Measurements from ENCODE around the gene ZNF32. TPM values are rescaled to one million over a fixed set of nuclear protein-coding genes. Genes with fewer than 3 reads are reported as not detected.

The ZNF32 gene
- polyA plus RNA-seq, 1 donor from 2014 or later = 162 TPM

GRCh38 chr10:43647576-43647975 lies 1.1 kb downstream of the ZNF32 start:
- H3K4me2 ChIP-seq (ENCODE audit: low read length) = peak overlapping the region; percentile 27
- peaks cover 36% of the 10 kb centered on the region for H3K9me3 ChIP-seq (ENCODE audit: low read length)
- H3K36me3 ChIP-seq (ENCODE audit: insufficient read depth, low read length) = peaks cover 39% of the 10 kb centered on the region
- TF ChIP-seq TAF1 (IDR thresholded peaks at IDR 0.05; ENCODE audit: low read depth) = no peak
- TF ChIP-seq EP300 (conservative IDR thresholded peaks at IDR 0.05; ENCODE audit: poor library complexity, severe bottlenecking) = no peak
- H4K20me1 ChIP-seq (ENCODE audit: insufficient read depth) = no peaks in the 10 kb centered on the region
- H3K9me2 ChIP-seq (ENCODE audit: insufficient read depth, low read length) = no peaks in the 10 kb centered on the region
- no peak overlapping the region for H3K9ac ChIP-seq (ENCODE audit: low read length)
- H3K27me3 ChIP-seq (ENCODE audit: insufficient read depth, low read depth, low read length) = no peaks in the 10 kb centered on the region
- H3K4me3 ChIP-seq (ENCODE audit: low read length) = peak overlapping the region; percentile 80
- H3K79me2 ChIP-seq (replicated peaks; ENCODE audit: insufficient read depth, low read length) = peaks cover 4% of the 10 kb centered on the region
- H3K27ac ChIP-seq (ENCODE audit: low read length) = no peak overlapping the region
- peak overlapping the region; percentile 87 for H2AFZ ChIP-seq (ENCODE audit: low read depth, low read length)
- no peaks in the 10 kb centered on the region for H3F3A ChIP-seq (ENCODE audit: insufficient read depth, low read length, poor library complexity, severe bottlenecking)

GRCh38 chr10:43645866-43646265 lies 2.8 kb downstream of the ZNF32 start:
- H3K4me3 ChIP-seq (ENCODE audit: low read length) = no peak overlapping the region
- no peaks in the 10 kb centered on the region for H3K9me2 ChIP-seq (ENCODE audit: insufficient read depth, low read length)
- no peaks in the 10 kb centered on the region for H3K27me3 ChIP-seq (ENCODE audit: insufficient read depth, low read depth, low read length)
- no peak overlapping the region for H3K9ac ChIP-seq (ENCODE audit: low read length)
- peaks cover 41% of the 10 kb centered on the region for H3K9me3 ChIP-seq (ENCODE audit: low read length)
- H2AFZ ChIP-seq (ENCODE audit: low read depth, low read length) = no peak overlapping the region
- no peaks in the 10 kb centered on the region for H3F3A ChIP-seq (ENCODE audit: insufficient read depth, low read length, poor library complexity, severe bottlenecking)
- TF ChIP-seq EZH2 (IDR thresholded peaks at IDR 0.05; ENCODE audit: borderline replicate concordance, insufficient read depth, low read length, poor library complexity, severe bottlenecking) (no peak), MXI1 (conservative IDR thresholded peaks at IDR 0.05; ENCODE audit: poor library complexity, severe bottlenecking) (no peak)
- H3K79me2 ChIP-seq (replicated peaks; ENCODE audit: insufficient read depth, low read length) = peaks cover 4% of the 10 kb centered on the region
- H3K4me2 ChIP-seq (ENCODE audit: low read length) = no peak overlapping the region
- H4K20me1 ChIP-seq (ENCODE audit: insufficient read depth) = no peaks in the 10 kb centered on the region
- peaks cover 48% of the 10 kb centered on the region for H3K36me3 ChIP-seq (ENCODE audit: insufficient read depth, low read length)
- H3K27ac ChIP-seq (ENCODE audit: low read length) = no peak overlapping the region

- Histone ChIP-seq H3K36me3 (ENCODE audit: insufficient read depth, low read length) (peaks cover 48% of the 10 kb centered on the region), H3F3A (ENCODE audit: insufficient read depth, low read length, poor library complexity, severe bottlenecking) (no peaks in the 10 kb centered on the region), H3K9me2 (ENCODE audit: insufficient read depth, low read length) (no peaks in the 10 kb centered on the region), H3K79me2 (replicated peaks; ENCODE audit: insufficient read depth, low read length) (peaks cover 4% of the 10 kb centered on the region), H4K20me1 (ENCODE audit: insufficient read depth) (no peaks in the 10 kb centered on the region), H3K4me3 (ENCODE audit: low read length) (no peak overlapping the region), H3K27ac (ENCODE audit: low read length) (no peak overlapping the region), H2AFZ (ENCODE audit: low read depth, low read length) (no peak overlapping the region), H3K9ac (ENCODE audit: low read length) (no peak overlapping the region), H3K9me3 (ENCODE audit: low read length) (peaks cover 43% of the 10 kb centered on the region), H3K4me2 (ENCODE audit: low read length) (no peak overlapping the region), H3K27me3 (ENCODE audit: insufficient read depth, low read depth, low read length) (no peaks in the 10 kb centered on the region)
- no peak for TF ChIP-seq TAF1 (IDR thresholded peaks at IDR 0.05; ENCODE audit: low read depth)
- no peak for TF ChIP-seq EZH2 (IDR thresholded peaks at IDR 0.05; ENCODE audit: borderline replicate concordance, insufficient read depth, low read length, poor library complexity, severe bottlenecking)
- TF ChIP-seq SMC3 (conservative IDR thresholded peaks at IDR 0.05; ENCODE audit: poor library complexity) = no peak
- no peak for TF ChIP-seq MXI1 (conservative IDR thresholded peaks at IDR 0.05; ENCODE audit: poor library complexity, severe bottlenecking)
- no peak for TF ChIP-seq EP300 (conservative IDR thresholded peaks at IDR 0.05; ENCODE audit: poor library complexity, severe bottlenecking)
- TF ChIP-seq POLR2AphosphoS5 (IDR thresholded peaks at IDR 0.05) = no peak
- TF ChIP-seq CTCF (IDR thresholded peaks at IDR 0.05; ENCODE audit: poor library complexity, severe bottlenecking) = no peak
- TF ChIP-seq REST (IDR thresholded peaks at IDR 0.05; ENCODE audit: borderline replicate concordance) = no peak
- no peak for TF ChIP-seq RAD21 (conservative IDR thresholded peaks at IDR 0.05)
These were observed 4.4 kb downstream of the ZNF32 start for GRCh38 chr10:43644252-43644651.

Data from neural cell (in vitro differentiated cells).